ENCODE measurements around the gene SPNS2.

SPNS2 gene

GRCh38 chr17:4560837-4561256 is 62.2 kb downstream of the SPNS2 start:
- H3K4me1 ChIP-seq, result peaks cover 53% of the 10 kb centered on the region
- H3K27ac ChIP-seq, result peak overlapping the region; percentile 30; the same call in 1 of the 2 replicates
- peak overlapping the region; percentile 59 for H3K4me2 ChIP-seq

DNA sequence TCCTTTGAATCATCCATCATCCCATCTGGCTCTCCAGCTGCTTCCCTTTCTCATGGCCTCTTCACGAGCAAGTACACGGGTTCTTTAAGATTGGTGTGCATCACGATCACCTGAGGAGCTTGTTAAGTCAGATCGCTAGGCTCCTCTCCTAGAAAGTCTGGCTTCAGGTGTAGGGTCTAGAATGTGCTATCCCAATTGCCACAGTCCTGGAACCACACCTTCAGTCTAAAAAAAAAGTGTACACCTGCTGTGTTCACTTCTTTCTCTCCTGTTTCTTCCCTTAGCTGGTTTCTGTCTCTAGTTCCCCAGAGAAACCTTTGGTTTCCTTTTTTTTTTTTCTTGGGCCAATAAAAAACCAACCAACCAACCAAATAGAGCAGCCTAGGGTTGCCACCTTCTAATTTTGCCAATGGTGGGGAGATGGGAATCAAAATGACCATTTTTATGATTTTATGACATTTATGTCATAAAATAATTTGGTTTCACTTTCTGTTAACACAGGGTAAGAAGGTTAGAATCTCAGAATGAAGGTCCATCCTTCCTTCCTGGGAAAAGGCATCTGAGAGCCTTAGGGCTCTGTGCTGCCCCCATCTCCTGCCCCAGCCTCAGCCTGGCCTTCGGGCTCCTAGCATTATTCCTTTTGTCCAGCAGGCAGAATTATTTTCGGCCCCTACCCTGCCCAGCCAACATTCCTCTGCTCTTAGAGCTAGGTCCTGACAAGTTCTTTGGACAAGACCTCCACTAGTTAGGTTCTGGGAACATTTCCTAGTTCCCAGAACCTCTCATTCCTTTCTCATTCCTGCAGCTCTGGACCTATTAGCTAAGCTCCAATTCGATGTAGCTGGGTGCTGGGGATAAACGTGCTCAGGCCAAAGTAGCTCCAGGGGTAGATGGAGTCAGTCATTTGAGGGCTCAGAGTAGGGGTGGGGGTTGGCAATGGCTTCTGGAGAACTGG is 63.6 kb downstream of the SPNS2 start:
- Histone ChIP-seq H3K4me2 (peak overlapping the region; percentile 71), H3K36me3 (no peaks in the 10 kb centered on the region)

More at GRCh38 chr17:4560837-4561256, 62.2 kb downstream of the SPNS2 start:
- Histone ChIP-seq H3K4me3 (no peak overlapping the region), H4K20me1 (no peaks in the 10 kb centered on the region), H3K36me3 (no peaks in the 10 kb centered on the region), H3K9me3 (no peaks in the 10 kb centered on the region), H3K27me3 (no peaks in the 10 kb centered on the region), H3K9ac (no peak overlapping the region)
- no peak for TF ChIP-seq Cebpa-rat (IDR thresholded peaks at IDR 0.05)

GRCh38 chr17:4565209-4566141 is 66.8 kb downstream of the SPNS2 start:
- no peaks in the 10 kb centered on the region for H3K36me3 ChIP-seq
- no peak overlapping the region for H3K9ac ChIP-seq
- H3K4me1 ChIP-seq, result peaks cover 41% of the 10 kb centered on the region
- no peaks in the 10 kb centered on the region for H3K9me3 ChIP-seq
- TF ChIP-seq Cebpa-rat (IDR thresholded peaks at IDR 0.05), result no peak
- H3K4me3 ChIP-seq, result no peak overlapping the region
- no peaks in the 10 kb centered on the region for H4K20me1 ChIP-seq
- peak overlapping the region; percentile 49 for H3K4me2 ChIP-seq
- H3K27ac ChIP-seq, result no peak overlapping the region
- no peaks in the 10 kb centered on the region for H3K27me3 ChIP-seq

More for the DNA sequence above, 63.6 kb downstream of the SPNS2 start:
- Histone ChIP-seq H3K9ac (no peak overlapping the region), H3K9me3 (no peaks in the 10 kb centered on the region), H3K27ac (no peak overlapping the region), H4K20me1 (no peaks in the 10 kb centered on the region), H3K4me1 (peaks cover 48% of the 10 kb centered on the region), H3K4me3 (no peak overlapping the region), H3K27me3 (no peaks in the 10 kb centered on the region)
- TF ChIP-seq Cebpa-rat (IDR thresholded peaks at IDR 0.05), result no peak

- no peak for TF ChIP-seq Cebpa-rat (IDR thresholded peaks at IDR 0.05)
- H3K9ac ChIP-seq, result no peak overlapping the region
- H3K27me3 ChIP-seq, result no peaks in the 10 kb centered on the region
Measured at GRCh38 chr17:4566785-4567184, 68.1 kb downstream of the SPNS2 start.

DNA sequence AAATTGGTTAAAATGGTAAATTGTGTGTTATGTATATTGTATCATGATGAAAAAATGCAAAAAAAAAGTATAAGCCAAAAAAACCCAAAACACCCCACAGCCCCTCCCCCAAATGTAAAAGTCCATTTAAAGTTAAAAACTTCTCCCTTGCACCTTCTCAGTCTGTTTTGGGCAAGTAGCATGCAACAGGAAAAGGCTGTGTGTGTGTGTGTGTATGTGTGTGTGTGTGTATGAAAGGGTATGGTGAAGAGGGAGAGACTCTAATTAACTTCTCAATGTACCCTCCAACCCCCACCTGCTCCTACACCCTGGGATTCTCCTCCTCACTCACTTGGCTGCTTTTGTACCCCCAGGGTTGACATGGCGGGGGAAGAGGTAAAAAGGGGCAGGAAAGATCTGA is 70.9 kb downstream of the SPNS2 start:
- no peak overlapping the region for H3K4me3 ChIP-seq
- H3K4me1 ChIP-seq, result peaks cover 16% of the 10 kb centered on the region
- H3K27ac ChIP-seq, result no peak overlapping the region
- H3K27me3 ChIP-seq, result no peaks in the 10 kb centered on the region
- TF ChIP-seq Cebpa-rat (IDR thresholded peaks at IDR 0.05), result no peak
- no peak overlapping the region; the same call in 1 of the 2 replicates for H3K4me2 ChIP-seq
- H3K9me3 ChIP-seq, result no peaks in the 10 kb centered on the region
- H3K36me3 ChIP-seq, result no peaks in the 10 kb centered on the region
- H4K20me1 ChIP-seq, result no peaks in the 10 kb centered on the region
- no peak overlapping the region for H3K9ac ChIP-seq

More at GRCh38 chr17:4566785-4567184, 68.1 kb downstream of the SPNS2 start:
- no peaks in the 10 kb centered on the region for H3K36me3 ChIP-seq
- no peak overlapping the region for H3K27ac ChIP-seq
- H4K20me1 ChIP-seq, result no peaks in the 10 kb centered on the region
- no peaks in the 10 kb centered on the region for H3K9me3 ChIP-seq
- no peak overlapping the region for H3K4me2 ChIP-seq
- peaks cover 28% of the 10 kb centered on the region for H3K4me1 ChIP-seq
- no peak overlapping the region for H3K4me3 ChIP-seq

DNA sequence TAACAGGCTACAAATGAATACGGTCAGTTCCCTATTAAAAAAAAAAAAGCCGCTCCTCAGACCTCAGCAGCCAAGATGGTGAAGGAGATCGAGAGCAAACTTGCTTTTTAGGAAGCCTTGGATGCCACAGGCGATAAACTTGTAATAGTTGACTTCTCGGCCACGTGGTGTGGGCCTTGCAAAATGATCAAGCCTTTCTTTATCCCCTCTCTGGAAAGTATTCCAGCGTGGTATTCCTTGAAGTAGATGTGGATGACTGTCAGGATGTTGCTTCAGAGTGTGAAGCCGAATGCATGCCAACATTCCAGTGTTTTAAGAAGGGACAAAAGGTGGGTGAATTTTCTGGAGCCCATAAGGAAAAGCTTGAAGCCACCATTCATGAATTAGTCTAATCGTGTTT is 73.5 kb downstream of the SPNS2 start:
- Histone ChIP-seq H4K20me1 (no peaks in the 10 kb centered on the region), H3K9ac (no peak overlapping the region), H3K36me3 (no peaks in the 10 kb centered on the region), H3K4me3 (no peak overlapping the region), H3K4me2 (no peak overlapping the region), H3K9me3 (no peaks in the 10 kb centered on the region), H3K27me3 (no peaks in the 10 kb centered on the region), H3K27ac (no peak overlapping the region), H3K4me1 (peaks cover 24% of the 10 kb centered on the region)
- no peak for TF ChIP-seq Cebpa-rat (IDR thresholded peaks at IDR 0.05)

DNA sequence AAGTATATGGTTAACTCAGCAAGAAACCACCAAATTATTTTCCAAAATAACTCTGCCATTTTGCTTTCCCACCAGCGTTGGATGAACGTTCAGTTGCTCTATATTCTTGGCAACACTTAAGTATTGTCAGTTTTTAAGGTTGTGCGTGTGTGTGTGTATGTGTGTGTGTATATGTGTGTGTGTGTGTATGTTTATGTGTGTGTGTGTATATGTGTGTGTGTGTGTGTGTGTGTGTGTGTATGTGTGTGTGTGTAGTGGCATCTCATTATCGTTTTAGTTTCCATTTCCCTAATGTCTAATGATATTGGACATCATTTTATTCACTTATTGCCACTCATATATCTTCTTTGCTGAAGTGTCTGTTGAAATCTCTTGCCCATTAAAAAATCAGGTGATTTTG is 74.4 kb downstream of the SPNS2 start:
- no peaks in the 10 kb centered on the region for H3K36me3 ChIP-seq
- H3K4me2 ChIP-seq, result no peak overlapping the region
- TF ChIP-seq Cebpa-rat (IDR thresholded peaks at IDR 0.05), result no peak

GRCh38 chr17:4573669-4574068 is 75.0 kb downstream of the SPNS2 start:
- H3K9ac ChIP-seq, result no peak overlapping the region
- TF ChIP-seq Cebpa-rat (IDR thresholded peaks at IDR 0.05), result no peak
- peaks cover 29% of the 10 kb centered on the region for H3K4me1 ChIP-seq
- H3K4me3 ChIP-seq, result no peak overlapping the region
- H3K36me3 ChIP-seq, result no peaks in the 10 kb centered on the region
- no peak overlapping the region for H3K27ac ChIP-seq
- H3K9me3 ChIP-seq, result no peaks in the 10 kb centered on the region
- H3K27me3 ChIP-seq, result no peaks in the 10 kb centered on the region
- H4K20me1 ChIP-seq, result no peaks in the 10 kb centered on the region
- H3K4me2 ChIP-seq, result no peak overlapping the region

More for the DNA sequence above, 74.4 kb downstream of the SPNS2 start:
- Histone ChIP-seq H3K9me3 (no peaks in the 10 kb centered on the region), H3K9ac (no peak overlapping the region), H3K4me3 (no peak overlapping the region), H3K27me3 (no peaks in the 10 kb centered on the region), H4K20me1 (no peaks in the 10 kb centered on the region), H3K27ac (no peak overlapping the region), H3K4me1 (peaks cover 29% of the 10 kb centered on the region)

DNA sequence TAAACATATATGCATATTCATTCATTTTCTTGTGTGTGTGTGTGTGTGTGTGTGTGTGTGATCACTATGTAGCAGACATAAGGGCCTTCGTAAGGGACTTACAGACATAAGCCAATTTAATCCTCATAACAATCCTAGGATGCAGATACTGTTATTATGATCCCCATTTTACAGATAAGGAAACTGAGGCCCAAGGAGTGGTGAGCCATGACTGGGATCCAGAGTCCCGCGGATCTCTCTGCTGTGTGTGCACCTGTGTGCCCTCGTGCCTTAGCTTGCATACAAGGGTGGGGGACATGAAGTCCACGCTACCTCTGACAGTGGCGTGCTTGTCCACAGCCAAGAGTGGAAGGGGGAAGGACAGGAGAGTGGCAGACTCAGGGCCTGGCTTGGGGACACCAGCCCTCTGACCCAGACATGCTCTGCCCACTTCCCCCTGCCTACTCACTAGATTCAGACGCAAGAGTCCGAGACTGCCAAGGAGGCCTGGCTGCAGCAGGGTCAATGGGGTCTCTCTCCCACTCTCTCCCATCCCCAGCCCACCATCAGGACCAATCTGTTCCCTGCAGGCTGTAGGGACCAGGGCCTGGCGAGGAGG is 75.9 kb downstream of the SPNS2 start:
- H3K4me3 ChIP-seq, result no peak overlapping the region
- no peaks in the 10 kb centered on the region for H3K9me3 ChIP-seq
- H4K20me1 ChIP-seq, result no peaks in the 10 kb centered on the region
- H3K4me1 ChIP-seq, result peaks cover 27% of the 10 kb centered on the region
- H3K9ac ChIP-seq, result no peak overlapping the region
- no peak for TF ChIP-seq Cebpa-rat (IDR thresholded peaks at IDR 0.05)
- H3K36me3 ChIP-seq, result no peaks in the 10 kb centered on the region
- H3K27me3 ChIP-seq, result no peaks in the 10 kb centered on the region
- no peak overlapping the region for H3K4me2 ChIP-seq
- no peak overlapping the region for H3K27ac ChIP-seq

All from BLaER1 (cell line).